GM19455 (cell line): ENCODE data around the gene CAMK2G.
A peak's percentile ranks its signal among the peaks of the same experiment; 100 is the strongest.
"Not testable (repeated sequence)": the region's sequence is repeated elsewhere in the genome, so short reads cannot be mapped to it uniquely, and the experiment has no call there.

Source experiments
- ATAC-seq: cut with Tn5 transposase; IDR thresholded peaks from one replicate; pipeline ENCODE4 v1.9.1; 2021; ENCODE audit not compliant: unreplicated experiment

CAMK2G gene

DNA sequence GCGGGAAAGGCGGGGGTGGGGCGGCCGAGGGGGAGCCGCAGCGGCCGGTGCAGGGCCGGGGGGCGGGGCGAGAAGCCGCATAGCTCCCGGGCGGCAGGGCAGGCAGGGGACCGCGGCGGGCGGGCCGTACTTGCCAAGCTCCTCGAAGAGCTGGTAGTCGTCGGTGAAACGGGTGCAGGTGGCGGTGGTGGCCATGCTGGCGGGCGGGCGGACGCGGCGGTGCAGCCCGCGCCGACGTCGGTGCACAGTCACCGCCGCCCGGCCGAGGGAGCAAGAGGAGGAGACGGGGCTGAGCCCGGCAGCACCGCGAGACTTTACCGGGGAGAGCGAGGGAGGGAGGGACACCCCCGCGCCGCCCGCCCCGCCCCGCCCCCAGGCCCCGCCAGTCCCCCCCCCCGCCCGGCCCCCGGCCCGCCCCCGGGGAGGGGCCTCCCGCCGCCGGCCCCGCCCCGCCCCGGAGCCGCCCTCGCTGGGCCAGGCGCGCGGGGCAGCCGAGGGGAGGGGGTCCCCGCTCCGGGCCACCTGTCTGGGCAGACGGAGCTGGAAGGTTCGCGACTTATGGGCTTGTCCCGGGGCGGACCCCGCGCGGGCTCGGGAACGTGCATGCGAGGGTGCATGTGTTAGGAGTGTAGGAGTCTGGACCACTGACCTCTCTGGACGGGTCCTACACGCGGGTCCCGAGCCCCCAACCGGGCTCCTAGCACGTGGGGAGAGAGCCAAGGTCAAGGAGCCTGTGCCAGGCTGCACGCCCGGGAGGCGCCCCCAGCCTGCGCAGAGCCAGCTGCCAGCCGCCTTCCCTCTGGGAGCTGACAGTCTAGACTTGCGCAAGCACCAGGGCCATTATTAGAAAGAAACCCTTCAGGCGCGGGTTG, at the start of gene CAMK2G:
Gene CAMK2G (minus strand): TSS at position 289 of the 872 bp plus-strand sequence. CDS start 94 bp downstream, at position 195.
- ATAC-seq, result peak; percentile 87

DNA sequence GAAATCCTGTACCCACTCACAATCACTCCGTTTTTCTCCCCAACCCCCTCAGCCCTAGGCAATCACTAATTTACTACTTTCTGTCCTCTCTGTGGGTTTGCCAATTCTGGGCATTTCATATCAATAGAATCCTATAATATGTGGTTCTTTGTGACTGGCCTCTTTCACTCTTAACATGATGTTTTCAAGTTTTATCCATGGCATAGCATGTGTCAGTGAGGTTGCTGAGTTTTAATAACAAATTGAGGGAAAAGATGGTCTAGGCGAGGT, 48.4 kb upstream of the CAMK2G start:
- no peak for ATAC-seq

DNA sequence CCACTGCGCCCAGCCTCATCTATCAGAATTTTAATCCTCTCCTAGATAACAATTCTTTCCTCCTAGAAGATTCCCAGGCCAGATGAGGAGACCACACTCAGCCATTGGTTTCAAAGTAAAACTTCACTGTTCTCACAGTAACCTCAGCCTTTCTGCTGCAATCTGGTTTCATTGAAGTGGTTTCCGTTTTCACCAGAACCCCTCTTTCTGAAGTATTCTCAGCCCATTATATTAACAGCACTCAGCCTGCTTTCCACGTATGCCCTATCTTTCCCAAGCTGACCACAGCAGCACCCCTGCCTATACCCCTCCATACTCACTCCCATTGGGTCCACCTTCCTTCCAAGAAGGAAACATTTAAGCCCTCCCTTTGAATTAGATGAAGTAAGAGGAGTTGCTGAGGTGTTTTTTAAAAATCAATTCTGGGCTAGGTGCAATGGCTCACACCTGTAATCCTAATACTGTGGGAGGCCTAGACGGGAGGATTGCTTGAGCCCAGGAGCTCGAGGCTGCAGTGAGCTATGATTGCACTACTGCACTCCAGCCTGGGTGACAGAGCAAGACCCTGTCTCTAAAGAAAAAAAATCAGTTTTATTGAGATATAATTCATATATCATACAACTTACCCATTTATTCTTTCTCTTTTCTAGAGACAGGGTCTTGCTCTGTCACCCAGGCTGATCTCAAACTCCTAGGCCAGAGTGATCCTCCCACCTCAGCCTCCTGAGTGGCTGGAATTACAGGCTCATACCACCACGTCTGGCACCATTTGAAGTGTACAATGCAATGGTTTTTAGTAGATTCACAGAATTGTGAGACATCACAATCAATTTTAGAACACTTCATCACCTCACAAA, 47.9 kb upstream of the CAMK2G start:
- no peak for ATAC-seq

DNA sequence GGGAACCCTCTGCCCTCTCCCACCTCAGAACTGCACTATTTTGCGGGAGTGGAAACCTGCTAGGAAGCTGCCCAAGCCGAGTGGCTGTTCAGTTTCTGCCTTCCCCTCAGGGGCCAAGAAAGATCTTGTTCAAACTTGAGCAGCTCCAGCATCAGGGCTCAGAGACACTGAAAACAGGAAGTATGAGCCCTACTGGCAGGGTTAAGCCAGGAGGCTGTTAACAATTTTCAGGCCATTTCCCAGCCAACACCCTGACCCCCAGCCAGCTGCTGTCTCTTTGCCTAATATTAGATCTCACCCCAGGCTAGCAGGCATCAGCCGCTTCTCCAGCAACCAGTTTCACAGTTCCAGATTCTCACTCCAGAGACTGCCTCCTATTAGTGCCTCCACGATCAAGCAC, 45.7 kb upstream of the CAMK2G start:
- ATAC-seq, result no peak

DNA sequence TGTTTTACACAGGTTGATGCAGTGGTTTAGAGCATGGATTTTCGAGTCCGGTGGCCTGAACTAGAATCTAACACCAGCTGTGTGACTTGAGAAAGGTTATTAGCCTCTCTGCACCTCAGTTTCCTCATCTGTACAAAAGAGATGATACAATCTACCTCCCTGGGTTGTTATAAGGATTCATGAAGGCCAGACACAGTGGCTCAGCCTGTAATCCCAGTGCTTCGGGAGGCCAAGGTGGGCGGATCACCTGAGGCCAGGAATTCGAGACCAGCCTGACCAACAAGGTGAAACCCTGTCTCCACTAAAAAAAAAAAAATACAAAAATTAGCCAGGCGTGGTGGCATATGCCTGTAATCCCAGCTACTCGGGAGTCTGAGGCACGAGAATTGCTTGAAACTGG, 45.1 kb upstream of the CAMK2G start:
- not testable (repeated sequence) for ATAC-seq

DNA sequence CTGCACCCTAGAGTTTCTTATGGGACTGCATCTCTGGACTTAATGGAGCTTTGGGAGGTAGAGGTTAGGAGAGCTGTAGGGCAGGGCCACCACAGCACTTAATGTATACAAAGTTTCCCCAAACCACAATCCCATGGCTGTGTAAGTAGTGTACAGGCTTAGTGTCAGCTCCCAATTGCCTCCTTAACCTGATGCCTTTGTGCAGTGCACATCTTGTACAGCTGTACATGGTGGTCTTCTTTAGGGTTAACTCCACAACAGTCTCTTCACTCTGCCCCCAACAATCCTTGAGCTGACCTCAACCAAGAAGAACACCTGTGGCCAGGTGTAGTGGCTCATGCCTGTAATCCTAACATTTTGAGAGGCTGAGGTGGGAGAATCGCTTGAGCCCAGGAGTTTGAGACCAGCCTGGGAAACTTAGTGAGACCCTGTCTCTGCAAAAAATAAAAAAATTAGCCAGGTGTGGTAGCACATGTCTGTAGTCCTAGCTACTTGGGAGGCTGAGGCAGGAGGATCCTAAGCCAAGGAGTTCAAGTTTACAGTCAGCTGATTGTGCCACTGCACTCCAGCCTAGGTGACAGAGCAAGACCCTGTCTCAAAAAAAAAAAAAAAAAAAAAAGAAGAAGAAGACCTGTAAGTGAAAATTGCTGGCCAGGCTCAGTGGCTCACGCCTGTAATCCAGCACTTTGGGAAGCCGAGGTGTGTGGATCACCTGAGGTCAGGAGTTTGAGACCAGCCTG, 43.4 kb upstream of the CAMK2G start:
- ATAC-seq, result no peak

DNA sequence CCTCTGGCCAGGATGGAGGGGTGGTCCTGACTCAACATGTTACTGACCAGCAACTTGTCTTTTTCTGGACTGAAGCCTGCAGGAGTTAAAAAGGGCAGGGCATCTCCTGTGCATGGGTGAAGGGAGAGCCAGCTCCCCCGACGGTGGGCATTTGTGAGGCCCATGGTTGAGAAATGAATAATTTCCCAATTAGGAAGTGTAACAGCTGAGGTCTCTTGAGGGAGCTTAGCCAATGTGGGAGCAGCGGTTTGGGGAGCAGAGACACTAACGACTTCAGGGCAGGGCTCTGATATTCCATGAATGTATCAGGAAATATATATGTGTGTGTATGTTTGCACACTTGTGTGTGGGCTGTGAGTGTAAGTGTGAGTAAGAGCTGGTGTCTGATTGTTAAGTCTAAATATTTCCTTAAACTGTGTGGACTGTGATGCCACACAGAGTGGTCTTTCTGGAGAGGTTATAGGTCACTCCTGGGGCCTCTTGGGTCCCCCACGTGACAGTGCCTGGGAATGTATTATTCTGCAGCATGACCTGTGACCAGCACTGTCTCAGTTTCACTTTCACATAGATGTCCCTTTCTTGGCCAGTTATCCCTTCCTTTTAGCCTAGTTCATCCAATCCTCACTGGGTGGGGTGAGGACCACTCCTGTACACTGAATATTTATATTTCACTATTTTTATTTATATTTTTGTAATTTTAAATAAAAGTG, 42.6 kb upstream of the CAMK2G start:
- no peak for ATAC-seq

DNA sequence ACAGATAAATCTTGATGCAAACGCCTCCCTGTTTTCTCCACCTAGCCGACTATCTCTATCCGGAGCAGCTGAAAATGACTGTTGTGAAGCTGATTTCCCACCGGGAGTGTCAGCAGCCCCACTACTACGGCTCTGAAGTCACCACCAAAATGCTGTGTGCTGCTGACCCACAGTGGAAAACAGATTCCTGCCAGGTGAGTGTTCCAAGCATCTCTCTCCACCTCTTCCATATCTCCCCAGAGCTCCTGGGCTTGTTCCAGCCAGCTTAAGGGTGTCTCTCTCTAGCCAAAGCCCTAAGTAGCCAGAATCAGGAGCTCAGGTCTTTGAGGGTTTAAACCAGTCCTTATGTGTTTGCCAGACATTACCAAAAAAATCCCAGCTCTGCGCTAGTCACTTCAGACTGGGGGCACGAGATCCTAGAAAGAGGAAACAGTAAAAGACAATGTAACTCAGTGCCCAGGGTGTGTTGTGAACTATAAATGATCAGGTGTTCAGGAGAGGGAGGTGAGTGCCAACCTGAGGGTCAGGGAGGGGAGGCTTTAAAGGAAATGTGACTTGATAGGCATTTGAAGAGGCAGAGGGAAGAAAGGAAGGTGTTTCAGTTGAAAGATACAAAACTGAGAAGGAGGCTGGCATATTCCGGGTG, 41.0 kb upstream of the CAMK2G start:
- ATAC-seq, result no peak

DNA sequence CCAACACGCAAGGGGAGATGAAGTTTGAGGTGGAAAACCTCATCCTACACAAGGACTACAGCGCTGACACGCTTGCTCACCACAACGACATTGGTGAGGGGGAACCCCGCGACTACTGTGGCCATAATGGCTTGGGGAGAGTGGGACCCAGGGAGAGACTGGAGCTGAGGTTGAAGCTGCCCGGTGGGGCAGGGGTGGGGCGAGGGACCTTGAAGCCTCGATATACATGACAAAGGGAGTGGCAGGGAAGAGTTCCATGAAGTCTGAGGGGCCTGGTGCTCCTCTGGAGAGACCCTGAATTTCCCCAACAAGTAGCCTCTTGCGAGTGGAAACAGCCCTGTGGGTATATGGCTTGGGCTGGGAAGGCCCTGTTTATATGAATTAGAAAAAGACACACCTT, 39.7 kb upstream of the CAMK2G start:
- no peak for ATAC-seq

DNA sequence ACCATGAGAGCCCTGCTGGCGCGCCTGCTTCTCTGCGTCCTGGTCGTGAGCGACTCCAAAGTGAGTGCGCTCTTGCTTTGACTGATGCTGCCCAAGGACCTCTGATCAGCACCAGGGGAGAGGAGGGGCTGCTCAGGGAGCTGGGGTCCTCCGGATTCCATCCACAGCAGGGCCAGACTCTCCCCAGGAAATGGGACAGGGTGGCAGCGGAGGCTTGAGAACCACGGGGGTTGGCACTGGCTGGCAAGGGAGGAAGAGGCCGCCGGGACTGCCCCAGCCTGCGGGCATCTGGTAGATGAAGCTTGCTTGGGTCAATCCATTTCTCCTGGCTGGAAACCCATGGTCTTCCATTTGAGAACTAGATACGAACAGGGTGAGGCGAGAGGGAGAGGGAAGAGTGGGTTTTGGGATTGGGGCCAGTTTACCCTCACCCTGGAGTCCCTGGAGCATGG, 37.2 kb upstream of the CAMK2G start:
- no peak for ATAC-seq

DNA sequence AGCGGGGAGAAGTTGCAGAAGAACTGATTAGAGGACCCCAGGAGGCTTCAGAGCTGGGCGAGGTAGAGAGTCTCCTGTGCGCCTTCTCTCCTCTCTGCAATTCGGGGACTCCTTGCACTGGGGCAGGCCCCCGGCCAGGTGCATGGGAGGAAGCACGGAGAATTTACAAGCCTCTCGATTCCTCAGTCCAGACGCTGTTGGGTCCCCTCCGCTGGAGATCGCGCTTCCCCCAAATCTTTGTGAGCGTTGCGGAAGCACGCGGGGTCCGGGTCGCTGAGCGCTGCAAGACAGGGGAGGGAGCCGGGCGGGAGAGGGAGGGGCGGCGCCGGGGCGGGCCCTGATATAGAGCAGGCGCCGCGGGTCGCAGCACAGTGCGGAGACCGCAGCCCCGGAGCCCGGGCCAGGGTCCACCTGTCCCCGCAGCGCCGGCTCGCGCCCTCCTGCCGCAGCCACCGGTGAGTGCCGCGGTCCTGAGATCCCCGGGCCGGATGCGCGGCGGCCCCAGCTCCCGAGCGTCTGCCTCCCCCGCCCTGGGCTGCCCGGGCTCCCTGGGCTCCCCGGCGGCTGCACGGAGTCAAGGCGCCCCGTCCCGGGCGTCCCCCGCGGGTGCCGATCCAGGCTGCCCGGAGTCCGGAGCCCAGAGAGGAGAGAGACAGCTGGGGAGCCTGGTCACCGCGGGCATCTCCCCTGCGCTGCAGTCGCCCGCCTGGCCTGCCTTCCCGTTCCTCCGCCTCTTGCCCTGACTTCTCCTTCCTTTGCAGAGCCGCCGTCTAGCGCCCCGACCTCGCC, 36.6 kb upstream of the CAMK2G start, which contains the start of gene PLAU:
Gene PLAU (plus strand): TSS at position 369 of the 789 bp plus-strand sequence. CDS start 424 bp downstream, outside the sequence.
- no peak for ATAC-seq

DNA sequence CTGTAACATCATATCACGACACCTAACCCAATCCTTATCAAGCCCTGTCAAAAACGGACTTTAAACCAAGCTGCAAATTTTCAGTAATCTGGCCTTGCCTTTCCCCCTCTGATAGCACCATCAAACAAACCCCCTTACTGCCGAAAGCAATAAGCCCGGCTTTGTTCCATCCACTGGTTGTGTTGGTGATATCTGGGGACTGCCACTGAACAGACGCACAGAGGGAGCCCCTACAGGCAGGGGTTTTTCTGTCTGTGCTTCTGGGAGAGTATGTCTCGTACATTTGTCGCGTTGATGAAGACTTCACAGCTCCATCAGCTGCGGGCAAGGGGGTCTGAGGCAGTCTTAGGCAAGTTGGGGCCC, 36.0 kb upstream of the CAMK2G start:
- ATAC-seq, result no peak

DNA sequence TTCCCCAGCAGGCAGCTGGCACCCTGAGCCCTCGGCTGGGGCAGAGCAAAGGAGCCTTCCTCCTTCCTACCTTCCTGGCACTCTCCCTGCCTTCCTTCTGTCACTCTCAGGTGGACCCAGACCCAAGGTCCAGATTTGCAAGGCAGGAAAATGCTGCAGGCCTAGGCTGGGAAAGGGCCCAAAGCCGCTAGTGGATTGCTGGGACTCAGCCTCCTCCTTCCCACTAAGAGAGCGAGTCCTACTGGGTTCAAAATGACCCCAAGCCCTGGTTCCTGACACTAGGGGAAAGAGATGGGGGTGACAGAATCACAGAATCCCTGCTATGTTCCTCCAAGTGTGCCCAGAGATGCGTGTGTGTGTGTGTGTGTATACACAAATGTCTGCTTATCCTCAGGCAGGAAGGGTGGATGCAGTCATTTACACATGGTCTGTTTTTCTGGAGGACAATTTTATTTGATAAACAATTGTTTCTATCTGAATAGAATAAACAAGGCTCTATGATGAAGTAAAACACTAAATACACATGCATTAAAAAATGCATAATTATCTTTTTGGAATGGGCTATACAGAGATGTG, 35.3 kb upstream of the CAMK2G start:
- ATAC-seq, result no peak

DNA sequence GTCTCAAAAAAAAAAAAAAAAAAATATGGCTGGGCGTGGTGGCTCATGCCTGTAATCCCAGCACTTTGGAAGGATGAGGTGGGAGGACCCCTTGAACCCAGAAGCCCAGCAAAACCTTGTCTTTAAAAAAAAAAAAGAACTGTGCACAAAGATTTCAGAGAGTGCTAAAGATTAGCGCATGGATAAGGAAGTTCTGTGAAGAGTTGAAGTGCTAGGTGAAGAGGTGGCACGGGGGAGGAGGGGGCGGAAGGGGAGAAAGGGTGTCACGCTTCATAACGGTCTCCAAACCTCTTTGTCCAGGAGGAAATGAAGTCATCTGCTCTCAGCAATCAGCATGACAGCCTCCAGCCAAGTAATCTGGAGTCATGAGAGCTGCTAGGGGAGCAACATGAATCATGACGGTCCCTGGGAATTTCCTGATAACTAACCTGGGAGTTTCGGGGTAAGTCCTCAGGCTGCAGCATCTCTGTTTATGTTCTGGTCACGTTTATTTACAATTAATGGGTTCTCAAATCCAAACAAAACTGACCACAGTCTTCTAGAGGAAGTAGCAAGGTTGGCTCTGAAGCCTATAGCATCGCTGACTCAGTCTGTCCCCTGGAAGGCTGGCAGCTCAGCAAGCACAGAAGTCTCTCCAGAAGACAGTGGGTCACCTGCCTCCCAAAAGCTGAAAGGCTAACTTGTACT, 34.6 kb upstream of the CAMK2G start:
- ATAC-seq, result no peak

DNA sequence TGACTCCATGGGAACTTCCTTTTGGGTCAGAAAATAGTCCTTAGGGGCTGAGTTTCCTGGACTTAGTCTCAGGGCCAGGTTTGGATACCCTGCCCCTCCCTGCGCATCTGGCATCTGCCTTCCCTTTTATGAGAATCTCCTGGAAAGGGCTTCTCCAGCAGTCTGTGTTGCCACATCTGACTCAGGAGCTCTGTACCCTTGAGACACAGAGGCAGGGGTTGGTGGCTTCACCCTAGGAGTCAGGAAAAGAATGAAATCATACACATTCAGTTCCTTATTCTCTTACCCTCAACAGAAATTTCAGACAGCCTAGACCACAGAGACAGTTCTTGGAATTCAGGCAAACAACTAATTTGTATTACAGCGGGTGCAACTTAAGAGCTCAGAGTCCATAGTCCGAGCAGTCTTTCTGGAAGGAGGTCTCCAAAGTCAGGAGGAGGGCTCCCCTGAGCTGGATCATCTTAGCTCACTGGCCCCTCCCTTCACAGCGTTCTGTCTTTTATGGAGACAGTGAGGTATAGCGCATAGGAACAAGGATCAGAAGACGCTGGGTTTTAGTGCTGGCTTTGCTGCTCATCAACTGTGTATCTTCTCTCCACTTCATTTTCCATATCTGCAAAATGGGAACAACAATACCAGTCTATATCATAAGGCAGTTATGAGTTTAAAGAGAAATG, 33.6 kb upstream of the CAMK2G start:
- ATAC-seq, result no peak

DNA sequence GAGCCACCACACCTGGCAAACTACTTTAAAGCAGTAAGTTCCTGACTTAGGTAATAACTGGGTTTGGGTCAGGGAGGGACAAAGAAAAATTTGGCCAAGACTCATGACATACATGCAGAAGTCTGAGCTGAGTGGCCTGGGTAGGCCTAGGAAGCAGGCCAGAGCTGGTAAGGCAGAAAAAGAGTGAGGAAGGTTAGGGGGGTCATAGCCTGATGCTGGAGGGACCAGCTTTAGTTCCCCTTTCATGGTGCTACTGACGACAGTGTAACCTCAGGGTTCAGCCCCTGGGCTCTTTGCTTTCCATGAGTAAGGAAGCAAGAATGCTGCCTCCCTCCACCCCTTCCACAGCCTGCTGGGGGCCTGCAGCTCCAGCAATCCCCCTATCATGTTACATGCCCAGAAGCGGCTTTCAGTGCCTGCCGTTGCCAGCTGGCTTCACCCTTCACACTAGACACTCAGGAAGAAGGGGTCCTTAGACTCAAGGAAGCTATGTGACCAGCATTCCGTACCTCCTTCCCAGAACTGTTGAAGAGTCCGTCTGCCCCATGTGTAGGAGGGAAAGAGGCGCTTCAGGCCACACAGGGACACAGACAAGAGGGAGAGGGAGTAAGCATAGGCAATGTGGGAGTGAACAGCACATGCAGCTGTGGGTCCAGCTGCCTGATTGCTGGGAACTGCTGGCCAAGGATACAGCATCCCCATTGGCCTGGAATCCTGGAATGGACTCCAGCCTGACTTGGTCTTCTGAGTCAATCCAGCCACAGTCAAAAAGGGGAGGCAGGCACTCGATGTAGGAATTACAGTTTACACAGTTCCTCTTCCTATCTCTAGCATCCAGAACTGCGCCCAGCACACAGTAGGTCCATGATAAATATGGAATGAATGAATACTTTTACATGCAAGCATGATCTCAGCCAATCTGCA, 32.4 kb upstream of the CAMK2G start:
- ATAC-seq, result no peak
